Activated CD8-positive, alpha-beta memory T cell treated with anti-CD3 and anti-CD28 coated beads for 1 hour (primary cell): Measurements from ENCODE around the gene HOXA4.
A peak's percentile ranks its signal among the peaks of the same experiment; 100 is the strongest.

Experiments used
- DNase-seq, 2 donors: peaks; one replicate each; pipeline ENCODE4 v3.0.0-alpha.2; 2020; ENCODE audit warnings: low read depth in 1 of 2; ENCODE audit errors: extremely low read depth in 1 of 2

HOXA4 gene

DNA sequence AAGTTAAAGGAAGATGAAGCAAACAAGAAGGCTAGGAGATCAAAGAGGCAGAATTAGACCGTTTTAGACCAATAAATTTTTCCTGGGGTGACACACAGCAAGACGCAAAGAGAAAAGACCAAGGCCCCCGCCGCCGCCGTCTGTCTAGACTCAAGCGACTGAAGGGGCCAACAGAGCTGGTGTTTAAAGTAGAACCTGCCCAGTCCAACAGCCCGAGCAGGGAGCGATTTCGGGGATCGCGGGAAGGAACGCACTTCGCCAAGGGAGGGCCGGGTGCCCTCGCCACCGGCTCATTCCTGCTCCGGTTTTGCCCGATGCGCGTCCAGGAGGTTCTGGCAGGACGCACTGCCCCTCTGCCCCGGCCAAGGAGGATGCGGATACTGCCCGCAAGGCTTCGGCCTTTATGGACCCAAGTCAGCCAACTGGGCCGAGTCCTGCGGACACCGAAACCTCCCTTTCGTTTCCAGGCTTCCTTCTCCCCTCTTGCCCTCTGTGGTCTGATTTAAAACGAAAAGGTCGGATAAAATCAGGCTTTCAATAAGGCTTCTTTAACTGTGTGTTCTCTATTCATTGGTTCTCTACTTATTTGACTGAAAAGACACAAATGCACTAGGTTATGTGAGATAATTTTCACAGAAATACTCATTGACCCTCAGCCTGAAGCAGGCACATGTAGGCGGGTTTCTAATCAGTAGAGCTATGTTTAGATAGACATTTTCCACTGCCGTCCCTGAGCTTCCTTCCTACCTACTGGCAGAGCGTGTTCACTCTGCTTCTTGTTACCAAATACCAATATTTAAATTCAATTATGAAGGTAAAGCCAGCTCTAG lies 28.1 kb upstream of the HOXA4 start:
- no peak for DNase-seq

DNA sequence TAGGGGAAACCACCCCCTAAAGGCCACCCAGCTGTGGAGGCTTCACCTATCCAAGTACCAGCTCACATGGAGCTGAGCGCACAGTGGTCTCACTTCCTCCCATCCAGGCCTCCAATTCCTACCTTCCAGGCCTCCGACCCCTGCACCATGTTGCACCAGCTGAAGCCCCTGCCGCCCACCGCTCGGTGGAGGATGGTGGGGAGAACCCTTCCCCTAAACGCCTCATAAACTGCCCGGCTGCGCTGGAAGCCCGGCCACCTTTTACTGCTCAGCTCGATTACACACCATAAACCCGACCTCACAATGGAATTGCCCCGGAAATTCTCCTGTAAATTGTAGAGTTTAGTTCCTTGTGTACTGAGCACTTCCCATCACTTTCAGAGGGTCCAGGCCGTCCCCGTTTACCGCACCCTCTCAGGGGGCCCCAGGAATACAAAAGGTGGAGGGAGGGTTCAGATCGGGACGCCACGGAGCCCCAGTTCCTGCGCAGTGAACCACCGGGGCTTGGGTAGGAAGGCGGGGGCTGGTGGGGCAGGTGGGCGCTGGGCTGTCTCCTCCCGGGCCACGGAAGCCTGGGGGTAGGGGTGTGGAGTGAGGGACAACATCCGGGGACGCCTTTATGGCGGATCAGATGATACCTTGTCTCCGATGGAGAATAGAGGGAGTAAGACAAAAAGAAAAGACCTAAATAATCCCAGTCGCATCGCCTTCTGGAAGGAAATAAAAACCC lies 27.3 kb upstream of the HOXA4 start:
- DNase-seq = no peak

DNA sequence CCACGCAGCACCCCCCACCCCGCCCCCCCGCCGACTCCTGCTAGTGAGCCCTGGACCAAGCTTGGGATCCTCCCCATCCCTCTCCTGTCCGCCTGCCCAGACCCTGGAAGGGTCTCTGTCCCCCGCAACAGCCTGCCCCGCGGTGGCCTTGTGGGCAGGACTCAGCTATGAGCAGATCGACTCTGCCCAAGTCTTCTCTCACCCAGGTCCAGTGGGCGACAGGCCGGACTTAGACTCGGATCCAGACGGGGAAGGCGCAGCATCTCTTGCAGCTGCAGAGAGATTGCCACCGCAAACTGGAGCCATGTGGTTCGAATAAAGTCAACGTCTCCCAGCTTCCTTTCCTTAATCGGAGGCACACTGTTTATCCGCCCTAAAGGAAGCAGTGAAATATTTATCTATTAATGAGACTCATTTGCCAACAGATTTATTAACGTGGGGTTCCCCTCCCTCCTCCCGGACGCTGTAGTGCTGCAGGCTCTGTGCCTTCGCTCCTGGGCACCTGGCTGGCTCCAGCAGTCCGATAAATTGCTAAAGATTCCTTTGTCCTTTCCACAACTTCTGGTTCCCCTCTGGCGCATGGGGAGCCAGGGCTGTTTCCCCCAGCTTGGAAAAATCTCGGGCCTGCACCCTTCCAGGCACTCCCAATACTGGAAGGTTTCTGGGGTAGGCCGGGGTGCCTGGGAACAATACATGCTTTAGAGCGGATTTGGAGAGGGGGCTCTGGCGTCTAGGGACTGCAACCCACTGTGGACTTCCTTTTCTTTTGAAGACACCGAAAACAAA lies 26.6 kb upstream of the HOXA4 start:
- DNase-seq = no peak

DNA sequence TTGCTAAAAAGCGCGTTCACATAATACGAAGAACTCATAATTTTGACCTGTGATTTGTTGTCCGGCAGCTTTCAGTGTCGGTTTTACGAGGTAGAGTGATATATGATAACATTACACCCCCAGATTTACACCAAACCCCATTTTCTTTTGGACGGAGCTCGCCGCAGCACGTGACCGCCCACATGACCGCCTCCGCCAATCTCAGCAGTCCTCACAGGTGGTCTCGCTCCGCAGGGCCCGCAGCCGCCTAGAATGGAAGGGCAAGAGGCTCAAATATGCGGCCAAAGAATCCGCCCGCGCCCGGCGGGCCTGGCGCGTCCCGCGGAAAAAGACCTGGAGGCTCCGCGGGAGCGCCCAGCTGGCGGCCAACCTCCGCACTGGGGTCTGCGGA lies 25.9 kb upstream of the HOXA4 start, which contains the start of gene HOXA7:
HOXA7 (minus strand) TSS at position 168 of the 391 bp plus-strand sequence; CDS start at position 38, 130 bp downstream.
- DNase-seq = no peak

DNA sequence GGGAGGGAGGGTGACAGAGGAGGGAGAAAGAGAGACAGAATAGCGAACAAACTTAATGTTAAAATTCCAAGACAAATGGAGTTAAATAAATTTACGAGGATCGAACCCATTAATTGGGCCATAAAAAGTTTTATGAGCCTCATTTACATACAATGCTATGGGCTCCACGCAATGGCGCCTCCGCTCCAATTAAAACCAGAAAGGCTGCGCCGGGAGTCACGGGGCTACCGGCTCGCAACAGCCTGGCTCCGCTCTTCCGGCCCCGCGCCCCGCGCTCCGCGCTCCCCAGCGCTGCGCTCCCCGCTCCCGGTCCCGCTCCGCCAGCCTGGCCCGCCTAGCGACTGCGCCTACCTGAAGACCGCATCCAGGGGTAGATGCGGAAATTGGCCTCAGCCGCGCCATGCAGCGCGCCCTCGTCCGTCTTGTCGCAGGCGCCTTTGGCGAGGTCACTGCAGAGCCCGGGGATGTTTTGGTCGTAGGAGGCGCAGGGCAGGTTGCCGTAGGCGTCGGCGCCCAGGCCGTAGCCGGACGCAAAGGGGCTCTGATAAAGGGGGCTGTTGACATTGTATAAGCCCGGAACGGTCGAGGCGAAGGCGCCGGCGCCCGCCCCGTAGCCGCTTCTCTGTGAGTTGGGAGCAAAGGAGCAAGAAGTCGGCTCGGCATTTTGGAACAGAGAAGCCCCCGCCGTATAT lies 25.4 kb upstream of the HOXA4 start:
- no peak for DNase-seq

DNA sequence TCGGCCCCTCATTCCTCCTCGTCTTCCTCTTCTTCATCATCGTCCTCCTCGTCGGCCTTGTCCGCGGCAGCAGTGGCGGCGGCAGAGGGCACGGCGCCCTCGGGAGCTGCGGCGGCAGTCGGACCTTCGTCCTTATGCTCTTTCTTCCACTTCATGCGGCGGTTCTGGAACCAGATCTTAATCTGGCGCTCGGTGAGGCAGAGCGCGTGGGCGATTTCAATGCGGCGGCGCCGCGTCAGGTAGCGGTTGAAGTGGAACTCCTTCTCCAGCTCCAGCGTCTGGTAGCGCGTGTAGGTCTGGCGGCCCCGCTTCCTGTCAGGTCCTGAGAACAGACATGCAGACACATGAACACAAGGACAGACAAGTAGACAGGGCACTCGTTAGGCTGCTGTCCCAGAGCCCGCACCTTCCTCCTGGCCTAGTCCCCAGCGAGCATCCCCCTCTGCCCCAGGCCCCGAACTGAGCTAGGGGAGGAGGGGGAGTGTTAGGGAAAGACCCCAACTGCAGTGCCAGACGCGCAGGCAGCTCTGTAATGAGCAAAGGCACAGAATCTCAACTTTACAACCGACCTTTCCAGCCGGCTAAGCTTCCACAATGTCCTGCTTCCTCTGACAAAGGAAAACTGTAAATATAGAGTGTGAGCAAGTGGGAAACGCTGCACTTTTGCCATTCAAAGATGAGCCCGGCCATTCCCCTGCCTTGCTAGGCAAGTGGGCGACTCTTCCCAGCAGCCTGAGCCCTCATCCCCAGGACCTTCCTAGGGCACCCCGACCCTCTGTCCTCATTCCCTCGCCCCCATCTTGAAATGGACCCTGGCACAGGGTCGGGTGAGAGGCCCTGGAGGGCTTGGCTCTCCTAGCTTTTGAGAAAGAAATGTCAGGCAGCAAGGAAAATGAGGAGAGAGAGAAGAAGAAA lies 24.6 kb upstream of the HOXA4 start:
- DNase-seq = no peak

DNA sequence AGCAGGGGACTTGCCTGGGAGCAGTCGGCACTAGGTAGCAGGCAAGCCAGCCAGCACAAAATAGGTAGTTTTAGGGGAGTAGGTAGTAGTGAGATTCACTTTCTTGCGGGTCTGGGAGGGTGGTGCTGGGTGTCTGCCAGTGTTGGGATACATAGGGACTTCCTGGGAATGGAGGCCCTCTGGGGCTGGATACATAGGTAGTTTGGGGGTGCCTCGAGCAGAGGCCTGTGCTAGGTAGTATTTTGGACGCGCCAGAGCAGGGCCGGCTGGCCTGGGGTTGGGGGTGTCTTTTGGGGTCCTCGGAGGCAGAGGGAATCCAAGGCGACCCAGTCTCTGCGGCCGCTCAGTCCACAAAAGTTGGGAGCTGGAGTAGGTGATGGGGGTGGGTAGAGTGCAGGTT lies 23.8 kb upstream of the HOXA4 start:
- DNase-seq = no peak

DNA sequence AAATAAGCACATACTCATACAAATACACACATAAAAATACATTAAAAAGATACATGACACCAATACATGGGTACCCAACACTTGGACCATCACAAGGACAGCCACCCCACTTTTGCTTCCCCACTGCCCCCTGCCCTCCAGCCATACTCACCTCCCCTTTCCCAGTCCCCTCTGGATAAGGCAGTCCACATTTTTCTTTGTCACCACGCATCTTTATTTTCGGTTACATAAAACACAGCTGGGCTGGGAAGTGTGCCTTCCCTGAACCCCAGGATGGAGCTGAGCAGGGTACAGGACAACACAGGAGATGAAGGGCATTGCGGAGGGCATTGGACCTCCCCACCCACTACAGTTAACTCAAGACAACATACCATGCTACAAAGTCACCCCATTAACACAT lies 23.0 kb upstream of the HOXA4 start:
- no peak for DNase-seq

DNA sequence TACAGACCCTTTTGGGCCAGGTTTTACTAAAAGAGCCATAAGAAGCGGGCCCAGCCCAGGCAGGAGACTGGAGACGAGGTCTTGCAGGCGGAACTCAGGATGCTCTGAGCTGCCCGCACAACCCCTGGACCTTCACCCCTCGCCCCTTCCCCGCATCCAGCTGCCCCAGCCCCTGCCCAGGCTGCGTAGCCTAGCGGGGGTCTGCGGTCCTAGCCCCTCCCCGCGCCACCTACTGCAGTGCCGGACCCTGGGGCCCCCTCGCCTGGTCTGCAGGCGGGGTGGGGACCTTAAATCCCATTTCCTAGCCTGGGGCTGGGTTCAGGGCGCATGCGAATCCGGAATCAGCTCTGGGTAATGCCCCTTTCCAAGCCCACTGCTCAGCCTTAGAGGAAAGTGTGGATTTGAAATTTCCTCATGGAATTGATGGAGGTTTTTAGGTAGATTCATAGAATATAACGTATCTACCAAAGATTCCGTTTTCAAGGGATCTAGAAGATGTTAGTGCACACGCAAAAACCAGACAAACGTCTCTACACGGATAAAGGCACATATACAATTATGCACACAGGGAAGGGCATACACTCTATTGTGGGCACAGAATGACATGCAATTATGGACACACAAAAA lies 22.4 kb upstream of the HOXA4 start:
- no peak for DNase-seq

DNA sequence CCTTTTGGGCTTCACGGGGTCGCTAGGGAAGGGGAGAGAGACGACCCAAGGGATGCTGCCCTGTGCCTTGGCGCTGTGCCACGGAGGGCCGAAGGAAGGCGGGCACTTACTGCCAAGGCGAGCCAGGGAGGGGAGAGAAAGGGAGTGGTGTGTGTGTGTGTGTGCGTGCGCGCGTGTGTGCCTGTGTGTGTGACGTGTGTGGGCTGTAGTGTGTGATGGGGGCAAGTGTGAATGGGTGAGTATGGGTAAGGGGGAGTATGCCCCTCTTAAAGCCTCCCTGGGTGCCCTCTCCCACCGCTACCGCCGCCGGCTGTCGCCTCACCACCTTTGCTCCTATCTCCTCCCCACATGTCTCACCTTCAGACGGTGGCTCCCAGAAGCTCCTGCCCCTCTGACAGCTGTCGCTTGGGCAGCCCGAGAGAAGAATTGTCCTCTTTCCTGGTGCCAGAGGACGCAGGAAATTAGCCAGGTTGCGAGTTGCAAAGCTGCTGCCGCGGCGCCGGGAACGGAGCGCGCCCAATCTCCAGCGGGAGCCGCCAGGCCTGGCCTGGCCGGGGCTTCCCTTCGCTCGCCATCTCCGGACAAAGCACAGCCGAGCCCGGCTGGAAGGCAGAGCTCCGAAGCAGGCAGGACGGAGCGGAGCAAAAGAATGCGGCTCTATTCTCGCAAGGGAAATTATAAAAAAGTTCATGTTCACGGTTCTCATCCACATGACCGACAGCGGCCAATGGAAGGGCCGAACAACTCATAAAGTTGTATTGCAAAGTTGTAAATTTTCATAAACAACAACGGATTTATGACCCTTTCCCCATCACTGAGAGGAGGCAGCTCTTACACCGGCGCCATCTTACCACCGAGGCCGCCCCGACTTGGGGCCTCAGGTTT lies 21.6 kb upstream of the HOXA4 start, which contains the start of gene HOXA3:
HOXA3 (minus strand) TSS at position 653 of the 885 bp plus-strand sequence. CDS start 41,943 bp downstream, outside the sequence.
- no peak for DNase-seq

DNA sequence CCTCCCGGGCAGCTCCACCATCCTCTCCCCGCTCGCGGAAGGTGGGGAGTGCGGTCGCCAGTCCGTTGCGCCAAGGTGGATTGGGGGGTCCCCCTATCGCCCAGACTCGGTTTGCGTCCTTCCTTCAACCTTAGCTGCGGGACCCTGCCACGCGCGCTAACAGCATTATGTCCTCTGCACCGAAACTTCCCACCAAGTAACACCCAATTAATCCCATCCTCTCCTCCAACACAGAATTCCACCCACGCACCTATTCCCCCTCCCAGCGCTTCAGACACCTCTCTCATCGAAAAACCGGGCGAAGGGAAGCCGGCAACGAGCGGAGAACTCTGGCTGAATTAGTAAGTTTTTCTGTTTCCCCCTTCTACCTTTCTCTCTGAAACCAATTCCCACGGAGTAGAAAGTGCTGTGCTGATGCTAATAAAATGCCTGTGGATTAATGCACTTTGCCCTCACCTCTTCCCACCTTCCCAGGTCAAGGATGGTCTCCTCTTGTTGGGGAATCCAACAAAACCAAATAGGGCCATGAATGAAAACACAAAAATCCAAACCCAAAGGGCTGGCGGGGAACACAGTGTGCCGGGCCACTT lies 20.9 kb upstream of the HOXA4 start:
- no peak for DNase-seq

DNA sequence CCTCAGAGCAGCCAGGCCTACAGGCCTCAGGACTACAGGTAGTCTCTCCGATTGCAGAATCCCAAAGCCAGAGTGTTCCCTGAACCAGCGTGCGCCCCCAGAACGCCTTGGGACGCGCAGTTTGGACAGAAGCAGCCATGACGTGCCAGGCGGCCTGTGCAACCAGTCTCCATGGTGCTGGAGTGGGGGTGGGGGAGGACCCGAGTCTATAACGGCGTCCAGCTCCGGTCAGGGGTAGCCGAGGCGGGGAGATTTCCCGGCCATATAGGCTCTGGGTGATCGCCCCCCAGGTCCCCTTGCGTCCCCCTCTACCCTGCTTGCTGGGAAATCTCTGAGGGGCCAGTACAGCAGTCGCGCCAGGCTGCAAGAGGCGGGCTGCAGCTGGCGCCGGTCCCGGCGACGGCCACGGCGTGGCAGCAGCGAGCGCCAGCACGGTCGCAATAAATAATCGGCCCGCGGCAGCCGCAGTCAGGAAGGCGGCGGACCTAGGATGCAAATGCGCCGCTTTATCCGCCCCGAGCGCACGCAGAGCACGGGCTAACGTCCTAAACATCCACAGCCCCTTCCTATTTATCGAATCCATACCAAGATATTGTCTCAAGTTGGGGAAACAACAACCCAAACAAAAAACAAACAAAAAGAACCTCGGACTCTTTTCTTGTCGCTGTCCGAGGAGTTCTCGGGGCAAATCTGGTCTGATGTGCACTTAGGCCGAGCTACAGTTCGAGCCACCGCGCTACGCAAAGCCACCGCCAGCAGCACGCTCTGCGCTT lies 20.2 kb upstream of the HOXA4 start:
- peak in 1 of 2 donors; percentile 52 for DNase-seq

DNA sequence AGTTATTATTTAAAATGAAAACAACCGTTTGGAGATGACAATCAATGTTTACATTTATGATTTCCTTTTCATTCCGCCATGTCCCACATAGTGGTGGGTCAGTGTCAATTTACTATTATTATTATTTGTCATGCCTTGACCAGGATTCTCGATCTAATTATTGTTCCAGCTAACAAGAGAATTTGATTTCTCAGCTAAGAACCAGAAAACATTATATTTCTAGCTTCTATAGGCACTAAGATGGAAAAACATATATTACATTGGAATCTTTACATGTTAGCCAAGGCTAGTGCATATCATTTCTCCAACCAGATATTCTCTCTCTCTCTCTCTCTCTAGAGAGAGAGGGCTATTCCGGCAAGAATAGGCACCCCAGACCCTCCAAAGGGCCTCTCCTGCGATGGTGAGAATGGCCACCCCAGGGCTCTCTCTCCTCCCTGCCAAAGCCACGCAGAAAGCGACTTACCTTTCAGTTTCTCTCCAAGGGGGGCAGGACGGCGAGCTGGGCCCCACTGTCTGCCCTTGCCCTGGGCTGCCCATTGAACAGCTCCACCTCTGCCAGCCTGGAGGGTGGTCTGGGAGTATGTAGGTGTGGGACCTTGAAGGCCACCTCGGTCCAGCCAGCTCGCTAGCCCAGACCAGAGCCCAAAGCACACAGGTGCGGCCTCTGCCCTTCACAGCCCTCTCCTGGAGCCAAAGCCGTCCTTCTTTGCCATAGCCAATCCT lies 19.4 kb upstream of the HOXA4 start:
- DNase-seq = no peak

DNA sequence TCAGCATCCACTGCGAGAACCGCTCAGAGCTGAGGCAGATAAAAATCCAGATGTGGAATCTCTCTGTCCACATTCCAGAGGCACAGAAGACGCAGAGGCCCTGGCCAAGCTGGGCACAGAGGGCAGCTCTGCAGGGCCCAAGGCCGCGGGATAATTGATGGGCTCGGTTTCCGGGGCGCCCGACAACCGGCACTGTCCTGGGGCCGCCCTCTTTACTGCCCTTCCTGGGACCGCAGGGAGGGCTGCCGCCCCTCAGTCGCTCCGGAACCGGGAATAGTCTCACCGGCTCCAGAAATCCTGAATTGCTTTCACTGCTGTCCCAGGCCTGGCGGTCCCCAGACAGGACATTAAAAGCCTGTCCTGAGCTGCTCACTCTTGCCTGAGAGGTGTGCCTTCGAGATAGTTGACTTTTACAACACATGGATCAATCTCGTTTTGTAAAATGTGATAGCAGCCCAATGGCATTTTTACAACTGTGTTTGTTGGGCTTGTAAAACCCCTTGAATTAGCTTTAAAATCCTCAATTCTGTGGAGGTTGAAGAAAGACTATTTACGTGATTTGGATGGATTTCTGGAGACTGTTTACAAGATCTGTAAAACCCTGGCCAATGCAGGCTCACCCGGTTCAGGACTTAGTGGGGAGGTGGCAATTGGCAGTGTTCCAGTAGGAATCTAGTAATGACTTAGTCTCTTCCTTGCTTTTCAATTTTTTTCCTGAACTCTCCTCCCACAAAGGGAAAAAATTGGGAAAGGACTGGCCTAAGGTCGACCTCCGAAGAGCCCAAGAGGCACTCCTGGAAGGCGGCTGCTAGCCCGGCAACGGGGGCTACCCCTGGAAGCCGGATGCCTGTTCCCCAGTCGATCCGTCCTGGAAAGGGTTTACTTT lies 18.4 kb upstream of the HOXA4 start:
- no peak for DNase-seq

DNA sequence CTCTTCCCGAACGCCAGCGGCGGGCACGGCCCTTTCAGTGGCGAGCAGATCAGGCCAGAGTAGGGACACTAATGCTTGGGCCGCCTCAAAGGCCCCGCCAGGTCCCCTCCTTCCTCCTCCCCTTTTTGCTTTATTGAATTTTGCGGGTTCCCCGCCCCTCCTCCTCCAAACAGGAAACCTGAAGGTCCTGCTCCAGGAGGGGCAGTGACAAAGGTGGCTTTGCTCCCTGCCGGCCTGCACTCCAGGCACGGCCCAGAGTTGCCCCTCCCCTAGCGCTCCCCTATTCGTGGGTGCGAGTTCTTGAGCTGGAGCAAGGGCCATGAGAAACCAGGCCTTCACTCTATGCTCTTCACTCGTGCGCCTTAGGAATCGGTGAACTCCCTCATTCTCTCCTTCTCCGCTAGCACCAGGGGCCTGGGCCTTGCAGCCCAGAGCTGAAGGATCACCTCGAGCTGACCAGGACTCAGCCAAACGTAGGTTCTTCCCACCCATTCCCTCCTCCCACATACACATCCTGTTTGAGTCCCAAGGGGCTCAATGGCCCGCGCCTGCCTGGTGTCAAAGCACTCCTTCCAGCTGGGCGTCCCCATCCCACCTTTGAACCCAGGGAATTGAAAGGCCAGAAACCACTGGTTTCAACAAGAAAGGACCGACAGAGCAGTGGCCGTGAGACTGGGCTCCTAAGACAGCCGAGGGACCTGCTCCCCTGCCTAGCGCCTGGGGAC lies 17.6 kb upstream of the HOXA4 start:
- DNase-seq = no peak
